ENCODE data around the gene HNRNPH2.

HNRNPH2 gene

GRCh38 chrX:101450961-101451360 is 42.9 kb downstream of the HNRNPH2 start:
- DNase-seq (ENCODE audit: low read depth), result peak; percentile 65
- TF ChIP-seq CTCF (conservative IDR thresholded peaks at IDR 0.05; ENCODE audit: low read length), result no peak
- H3K4me3 ChIP-seq (ENCODE audit: low read length), result no peak overlapping the region

- no peak for DNase-seq (ENCODE audit: low read depth)
- TF ChIP-seq CTCF (conservative IDR thresholded peaks at IDR 0.05; ENCODE audit: low read length), result no peak
- no peak overlapping the region for H3K4me3 ChIP-seq (ENCODE audit: low read length)
Measured at GRCh38 chrX:101452056-101452455, 44.0 kb downstream of the HNRNPH2 start.

- DNase-seq (ENCODE audit: low read depth), result no peak
- TF ChIP-seq CTCF (conservative IDR thresholded peaks at IDR 0.05; ENCODE audit: low read length), result no peak
- no peak overlapping the region for H3K4me3 ChIP-seq (ENCODE audit: low read length)
Measured at GRCh38 chrX:101460669-101461068, 52.6 kb downstream of the HNRNPH2 start.

GRCh38 chrX:101462892-101463291 is 54.9 kb downstream of the HNRNPH2 start:
- TF ChIP-seq CTCF (conservative IDR thresholded peaks at IDR 0.05; ENCODE audit: low read length), result peak; percentile 47
- H3K4me3 ChIP-seq (ENCODE audit: low read length), result no peak overlapping the region
- peak; percentile 21 for DNase-seq (ENCODE audit: low read depth)
